Kidney epithelial cell (primary cell): Measurements from ENCODE around the gene AKAP13. TPM values are rescaled to one million over a fixed set of nuclear protein-coding genes. Genes with fewer than 3 reads are reported as not detected.

ENCODE experiments used
- DNase-seq: peaks from one replicate; pipeline ENCODE4 v3.0.0-alpha.2; 2010; ENCODE audit warnings: low read depth
- H3K27me3 ChIP-seq: 2 replicates; pipeline ENCODE4 v1.6.0; 2011; ENCODE audit warnings: low read length; ENCODE audit not compliant: control insufficient read depth, insufficient read depth
- H3K36me3 ChIP-seq: 2 replicates; pipeline ENCODE4 v1.5.1; 2011; ENCODE audit warnings: low read length; ENCODE audit not compliant: control insufficient read depth, insufficient read depth
- H3K4me3 ChIP-seq: 2 replicates; pipeline ENCODE4 v1.5.1; 2011; ENCODE audit warnings: low read depth, mild to moderate bottlenecking, control low read depth, low read length
- total RNA-seq: library from RNA; depleted of rRNA; stranded (reverse); fragments of >200 nt; gene quantifications from 2 replicates; pipeline ENCODE4 v1.2.3, GENCODE V29; 2015
- TF ChIP-seq, protein P1 (sequence below): IDR thresholded peaks from 2 replicates; pipeline ENCODE4 v1.5.1; 2011; ENCODE audit warnings: mild to moderate bottlenecking, moderate library complexity, low read length, control low read depth, inconsistent platforms; ENCODE audit not compliant: insufficient read depth, poor library complexity, severe bottlenecking

Gene AKAP13
- total RNA-seq, 1 donor from 2014 or later = 54.0 TPM

DNA sequence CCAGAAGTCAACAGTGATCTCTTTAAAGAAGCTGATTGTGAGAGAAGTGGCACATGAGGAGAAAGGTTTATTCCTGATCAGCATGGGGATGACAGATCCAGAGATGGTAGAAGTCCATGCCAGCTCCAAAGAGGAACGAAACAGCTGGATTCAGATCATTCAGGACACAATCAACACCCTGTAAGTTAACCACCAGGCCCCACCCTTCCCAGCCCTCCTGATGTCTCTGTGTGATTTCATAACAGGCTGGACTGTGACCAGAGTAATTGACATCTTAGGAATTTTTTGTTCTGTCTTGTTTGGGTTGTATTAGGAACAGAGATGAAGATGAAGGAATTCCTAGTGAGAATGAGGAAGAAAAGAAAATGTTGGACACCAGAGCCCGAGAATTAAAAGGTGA lies 346.7 kb downstream of the AKAP13 start:
- H3K36me3 ChIP-seq = no peaks in the 10 kb centered on the region

DNA sequence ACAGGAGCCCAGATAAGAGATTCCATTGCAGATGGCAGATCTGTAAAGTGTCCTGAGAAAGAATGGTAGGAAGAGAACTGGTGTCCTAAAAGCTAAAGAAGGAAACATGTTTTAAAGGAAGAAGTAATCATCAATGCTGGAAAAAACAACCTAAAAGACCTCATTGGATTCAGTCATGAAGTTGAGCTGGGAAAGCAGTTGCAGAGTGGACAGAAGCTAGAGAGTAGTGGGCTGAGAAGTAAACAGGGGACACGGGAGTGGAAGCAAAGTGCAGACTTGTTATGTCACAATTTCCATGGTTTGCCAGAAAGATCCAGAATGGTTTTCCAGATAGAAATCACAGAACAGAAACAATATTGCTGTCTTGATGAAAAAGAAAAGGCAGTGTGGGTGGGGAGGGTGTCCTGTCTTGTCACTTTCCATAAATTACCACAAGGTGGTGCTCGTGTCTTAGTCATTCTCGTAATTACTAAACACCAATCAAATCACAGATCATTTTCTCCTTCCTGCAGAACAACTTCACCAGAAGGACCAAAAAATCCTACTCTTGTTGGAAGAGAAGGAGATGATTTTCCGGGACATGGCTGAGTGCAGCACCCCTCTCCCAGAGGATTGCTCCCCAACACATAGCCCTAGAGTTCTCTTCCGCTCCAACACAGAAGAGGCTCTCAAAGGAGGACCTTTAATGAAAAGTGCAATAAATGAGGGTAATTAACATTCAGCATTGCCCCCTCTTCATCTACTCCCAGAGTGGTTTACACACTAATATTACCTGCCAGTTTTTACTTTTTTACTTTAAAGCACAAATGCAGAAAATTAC lies 349.8 kb downstream of the AKAP13 start:
- H3K27me3 ChIP-seq = no peaks in the 10 kb centered on the region
- TF ChIP-seq, protein P1, sequence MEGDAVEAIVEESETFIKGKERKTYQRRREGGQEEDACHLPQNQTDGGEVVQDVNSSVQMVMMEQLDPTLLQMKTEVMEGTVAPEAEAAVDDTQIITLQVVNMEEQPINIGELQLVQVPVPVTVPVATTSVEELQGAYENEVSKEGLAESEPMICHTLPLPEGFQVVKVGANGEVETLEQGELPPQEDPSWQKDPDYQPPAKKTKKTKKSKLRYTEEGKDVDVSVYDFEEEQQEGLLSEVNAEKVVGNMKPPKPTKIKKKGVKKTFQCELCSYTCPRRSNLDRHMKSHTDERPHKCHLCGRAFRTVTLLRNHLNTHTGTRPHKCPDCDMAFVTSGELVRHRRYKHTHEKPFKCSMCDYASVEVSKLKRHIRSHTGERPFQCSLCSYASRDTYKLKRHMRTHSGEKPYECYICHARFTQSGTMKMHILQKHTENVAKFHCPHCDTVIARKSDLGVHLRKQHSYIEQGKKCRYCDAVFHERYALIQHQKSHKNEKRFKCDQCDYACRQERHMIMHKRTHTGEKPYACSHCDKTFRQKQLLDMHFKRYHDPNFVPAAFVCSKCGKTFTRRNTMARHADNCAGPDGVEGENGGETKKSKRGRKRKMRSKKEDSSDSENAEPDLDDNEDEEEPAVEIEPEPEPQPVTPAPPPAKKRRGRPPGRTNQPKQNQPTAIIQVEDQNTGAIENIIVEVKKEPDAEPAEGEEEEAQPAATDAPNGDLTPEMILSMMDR = peak; percentile 55
- H3K4me3 ChIP-seq = no peak overlapping the region
- H3K36me3 ChIP-seq = no peaks in the 10 kb centered on the region
- DNase-seq = no peak

More for the DNA sequence above, 346.7 kb downstream of the AKAP13 start:
- TF ChIP-seq, protein P1 = no peak
- DNase-seq = no peak
- Histone ChIP-seq H3K27me3 (no peaks in the 10 kb centered on the region), H3K4me3 (no peak overlapping the region)

GRCh38 chr15:85733416-85733815 lies 353.0 kb downstream of the AKAP13 start:
- Histone ChIP-seq H3K4me3 (no peak overlapping the region), H3K36me3 (no peaks in the 10 kb centered on the region), H3K27me3 (no peaks in the 10 kb centered on the region)
- no peak for DNase-seq
- TF ChIP-seq, protein P1 = no peak

GRCh38 chr15:85737061-85737460 lies 356.7 kb downstream of the AKAP13 start:
- TF ChIP-seq, protein P1 = no peak
- Histone ChIP-seq H3K27me3 (no peaks in the 10 kb centered on the region), H3K36me3 (no peaks in the 10 kb centered on the region), H3K4me3 (no peak overlapping the region)
- DNase-seq = no peak

GRCh38 chr15:85741021-85741421 lies 360.6 kb downstream of the AKAP13 start:
- Histone ChIP-seq H3K4me3 (no peak overlapping the region), H3K27me3 (no peaks in the 10 kb centered on the region), H3K36me3 (no peaks in the 10 kb centered on the region)
- no peak for DNase-seq
- TF ChIP-seq, protein P1 = no peak

DNA sequence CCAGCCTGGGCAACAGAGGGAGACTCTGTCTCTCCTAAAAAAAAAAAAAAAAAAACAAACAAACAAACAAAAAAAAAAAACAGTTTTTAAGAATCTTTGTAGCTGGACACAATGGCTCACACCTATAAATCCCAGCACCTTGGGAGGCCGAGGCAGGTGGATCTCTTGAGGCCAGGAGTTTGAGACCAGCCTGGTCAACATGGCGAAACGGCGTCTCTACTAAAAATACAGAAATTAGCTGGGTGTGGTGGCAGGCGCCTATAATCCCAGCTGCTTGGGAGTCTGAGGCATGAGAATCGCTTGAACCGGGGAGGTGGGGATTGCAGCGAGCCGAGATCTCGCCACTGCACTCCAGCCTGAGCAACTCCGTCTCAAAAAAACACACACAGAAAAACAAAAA lies 361.3 kb downstream of the AKAP13 start:
- no peaks in the 10 kb centered on the region for H3K27me3 ChIP-seq
- DNase-seq = no peak
- no peak overlapping the region for H3K4me3 ChIP-seq
- H3K36me3 ChIP-seq = no peaks in the 10 kb centered on the region
- TF ChIP-seq, protein P1 = no peak
